IPS-18a (cell line): Measurements from ENCODE around the gene GTF2E1.
"Not testable (repeated sequence)": the region's sequence is repeated elsewhere in the genome, so short reads cannot be mapped to it uniquely, and the experiment has no call there.

ENCODE experiments used
- H3K27ac ChIP-seq: one replicate; pipeline ENCODE4 v1.5.1; 2013; ENCODE audit warnings: low read length
- H3K27me3 ChIP-seq: one replicate; pipeline ENCODE4 v1.6.1; 2013; ENCODE audit warnings: mild to moderate bottlenecking, low read length; ENCODE audit not compliant: control insufficient read depth, insufficient read depth
- H3K36me3 ChIP-seq: one replicate; pipeline ENCODE4 v1.6.1; 2013; ENCODE audit warnings: low read depth, low read length; ENCODE audit not compliant: control insufficient read depth
- H3K4me1 ChIP-seq: one replicate; pipeline ENCODE4 v1.6.1; 2013; ENCODE audit warnings: low read depth, low read length; ENCODE audit not compliant: control insufficient read depth
- H3K4me3 ChIP-seq: one replicate; pipeline ENCODE4 v1.5.1; 2013; ENCODE audit warnings: low read length
- H3K9ac ChIP-seq: one replicate; pipeline ENCODE4 v1.6.1; 2013; ENCODE audit warnings: mild to moderate bottlenecking, low read length, moderate library complexity
- H3K9me3 ChIP-seq: one replicate; pipeline ENCODE4 v1.6.1; 2013; ENCODE audit warnings: low read depth, low read length; ENCODE audit not compliant: control insufficient read depth

GTF2E1 gene

GRCh38 chr3:120775411-120775810 lies 32.9 kb downstream of the GTF2E1 start:
- H3K36me3 ChIP-seq: peaks cover 57% of the 10 kb centered on the region

GRCh38 chr3:120778776-120779175 lies 36.2 kb downstream of the GTF2E1 start:
- peaks cover 66% of the 10 kb centered on the region for H3K36me3 ChIP-seq

More at GRCh38 chr3:120775411-120775810, 32.9 kb downstream of the GTF2E1 start:
- Histone ChIP-seq H3K4me1 (peaks cover 23% of the 10 kb centered on the region), H3K27ac (no peak overlapping the region), H3K27me3 (no peaks in the 10 kb centered on the region), H3K4me3 (no peak overlapping the region), H3K9ac (no peak overlapping the region), H3K9me3 (no peaks in the 10 kb centered on the region)

GRCh38 chr3:120780977-120781376 lies 38.4 kb downstream of the GTF2E1 start:
- no peak overlapping the region for H3K27ac ChIP-seq
- no peak overlapping the region for H3K9ac ChIP-seq
- no peak overlapping the region for H3K4me3 ChIP-seq
- no peaks in the 10 kb centered on the region for H3K27me3 ChIP-seq
- H3K36me3 ChIP-seq: peaks cover 58% of the 10 kb centered on the region
- H3K4me1 ChIP-seq: no peaks in the 10 kb centered on the region
- no peaks in the 10 kb centered on the region for H3K9me3 ChIP-seq

More at GRCh38 chr3:120778776-120779175, 36.2 kb downstream of the GTF2E1 start:
- Histone ChIP-seq H3K4me1 (no peaks in the 10 kb centered on the region), H3K4me3 (no peak overlapping the region), H3K9ac (no peak overlapping the region), H3K9me3 (no peaks in the 10 kb centered on the region), H3K27me3 (no peaks in the 10 kb centered on the region), H3K27ac (no peak overlapping the region)

- not testable (repeated sequence) for H3K9ac ChIP-seq, H3K27ac ChIP-seq, H3K27me3 ChIP-seq, H3K9me3 ChIP-seq, H3K4me3 ChIP-seq, H3K4me1 ChIP-seq
- H3K36me3 ChIP-seq: peaks cover 21% of the 10 kb centered on the region
Observed at GRCh38 chr3:120785832-120786231, 43.3 kb downstream of the GTF2E1 start.

GRCh38 chr3:120791010-120791409 lies 48.5 kb downstream of the GTF2E1 start:
- Histone ChIP-seq H3K4me3 (no peak overlapping the region), H3K27me3 (no peaks in the 10 kb centered on the region), H3K9ac (no peak overlapping the region), H3K36me3 (no peaks in the 10 kb centered on the region), H3K27ac (no peak overlapping the region), H3K9me3 (no peaks in the 10 kb centered on the region), H3K4me1 (peaks cover 16% of the 10 kb centered on the region)

GRCh38 chr3:120791913-120792312 lies 49.4 kb downstream of the GTF2E1 start:
- no peaks in the 10 kb centered on the region for H3K9me3 ChIP-seq
- H3K27ac ChIP-seq: no peak overlapping the region
- no peaks in the 10 kb centered on the region for H3K27me3 ChIP-seq
- no peak overlapping the region for H3K9ac ChIP-seq
- H3K36me3 ChIP-seq: no peaks in the 10 kb centered on the region
- H3K4me3 ChIP-seq: no peak overlapping the region
- peaks cover 16% of the 10 kb centered on the region for H3K4me1 ChIP-seq

- Histone ChIP-seq H3K9me3 (no peaks in the 10 kb centered on the region), H3K27me3 (no peaks in the 10 kb centered on the region), H3K4me1 (peaks cover 22% of the 10 kb centered on the region), H3K36me3 (no peaks in the 10 kb centered on the region), H3K4me3 (no peak overlapping the region), H3K27ac (no peak overlapping the region), H3K9ac (no peak overlapping the region)
Observed at GRCh38 chr3:120793601-120794000, 51.1 kb downstream of the GTF2E1 start.

- Histone ChIP-seq H3K9ac (no peak overlapping the region), H3K9me3 (no peaks in the 10 kb centered on the region), H3K36me3 (no peaks in the 10 kb centered on the region), H3K4me3 (no peak overlapping the region), H3K27ac (no peak overlapping the region), H3K4me1 (peaks cover 22% of the 10 kb centered on the region), H3K27me3 (no peaks in the 10 kb centered on the region)
Observed at GRCh38 chr3:120795017-120795648, 52.6 kb downstream of the GTF2E1 start.

- no peaks in the 10 kb centered on the region for H3K36me3 ChIP-seq
- H3K27ac ChIP-seq: no peak overlapping the region
- no peaks in the 10 kb centered on the region for H3K9me3 ChIP-seq
- H3K27me3 ChIP-seq: no peaks in the 10 kb centered on the region
- peaks cover 22% of the 10 kb centered on the region for H3K4me1 ChIP-seq
- H3K9ac ChIP-seq: no peak overlapping the region
- no peak overlapping the region for H3K4me3 ChIP-seq
Observed at GRCh38 chr3:120795959-120796358, 53.4 kb downstream of the GTF2E1 start.

- no peak overlapping the region for H3K27ac ChIP-seq
- peaks cover 20% of the 10 kb centered on the region for H3K4me1 ChIP-seq
- H3K4me3 ChIP-seq: no peak overlapping the region
- H3K27me3 ChIP-seq: no peaks in the 10 kb centered on the region
- no peaks in the 10 kb centered on the region for H3K36me3 ChIP-seq
- no peak overlapping the region for H3K9ac ChIP-seq
- no peaks in the 10 kb centered on the region for H3K9me3 ChIP-seq
Observed at GRCh38 chr3:120796976-120797375, 54.4 kb downstream of the GTF2E1 start.

- Histone ChIP-seq H3K4me1 (peaks cover 16% of the 10 kb centered on the region), H3K4me3 (no peak overlapping the region), H3K36me3 (no peaks in the 10 kb centered on the region), H3K27me3 (no peaks in the 10 kb centered on the region), H3K27ac (no peak overlapping the region), H3K9me3 (no peaks in the 10 kb centered on the region), H3K9ac (no peak overlapping the region)
Observed at GRCh38 chr3:120797857-120798256, 55.3 kb downstream of the GTF2E1 start.

GRCh38 chr3:120798346-120798745 lies 55.8 kb downstream of the GTF2E1 start:
- H3K36me3 ChIP-seq: no peaks in the 10 kb centered on the region
- no peaks in the 10 kb centered on the region for H3K9me3 ChIP-seq
- H3K27ac ChIP-seq: no peak overlapping the region
- H3K9ac ChIP-seq: no peak overlapping the region
- no peaks in the 10 kb centered on the region for H3K27me3 ChIP-seq
- no peak overlapping the region for H3K4me3 ChIP-seq
- peaks cover 16% of the 10 kb centered on the region for H3K4me1 ChIP-seq
